Psoas muscle (tissue), 8 donors: ENCODE measurements around the gene BRMS1L. TPM values are rescaled to one million over a fixed set of nuclear protein-coding genes. Genes with fewer than 3 reads are reported as not detected.

ENCODE experiments used
- ATAC-seq, 4 donors: fragments of 200-7000 bp; cut with Tn5 transposase; one replicate each; pipeline ENCODE4 v1.9.1; 2020; ENCODE audit warnings: moderate library complexity in 3 of 4, mild to moderate bottlenecking in 2 of 4
- DNase-seq, 2 donors: peaks; one replicate each; pipeline ENCODE4 v3.0.0-alpha.2; 2020
- H3K27ac ChIP-seq: fragments of 200-600 bp; one replicate; pipeline ENCODE4 v1.8.0; 2022
- H3K27me3 ChIP-seq, 3 donors: fragments of 200-600 bp in 1 of 3; one replicate each; pipeline versions ENCODE4 v1.6.1 to v1.8.0; 2013 to 2022; ENCODE audit warnings: low read length in 2 of 3, mild to moderate bottlenecking in 2 of 3, moderate library complexity in 1 of 3; ENCODE audit not compliant: insufficient read depth in 3 of 3
- H3K36me3 ChIP-seq, 2 donors: fragments of 200-600 bp in 1 of 2; one replicate each; pipeline versions ENCODE4 v1.6.1 to v1.8.0; 2013 to 2022; ENCODE audit warnings: low read depth in 1 of 2, mild to moderate bottlenecking in 1 of 2, moderate library complexity in 1 of 2; ENCODE audit not compliant: insufficient read depth in 1 of 2
- H3K4me1 ChIP-seq: fragments of 200-600 bp; one replicate; pipeline ENCODE4 v1.8.0; 2022
- H3K4me3 ChIP-seq: fragments of 200-600 bp; one replicate; pipeline ENCODE4 v1.8.0; 2022; ENCODE audit warnings: mild to moderate bottlenecking
- H3K9me3 ChIP-seq: fragments of 200-600 bp; one replicate; pipeline ENCODE4 v1.8.0; 2022
- CTCF ChIP-seq: fragments of 200-600 bp; IDR thresholded peaks from one replicate; pipeline ENCODE4 v1.8.0; 2022; ENCODE audit warnings: antibody characterized with exemption
- WGBS, 3 donors: extraction: QIAGEN DNeasy Blood & Tissue Kit; methylation state at CpG; one replicate each; pipeline versions ENCODE4 v1.1.6 to v1.1.7; 2013; 5-methylcytosine and 5-hydroxymethylcytosine counted together
- intact Hi-C, 2 donors: fragments of 100-400 bp; cut with DNase I; formaldehyde crosslinking; loops; one replicate each; pipeline versions ENCODE4 v1.11.0 to v1.14.2; 2022
- polyA plus RNA-seq, 3 donors: library from polyadenylated mRNA; stranded (reverse); fragments of 200-250 nt; gene quantifications; one replicate each; pipeline ENCODE4 v1.2.3, GENCODE V29; 2013
- total RNA-seq, 4 donors: library from RNA; stranded (reverse); fragmentation: NEBNext Ultra II Directional in 2 of 4; extraction: Animal tissue kit (Norgen Biotek cat#: 25700) in 2 of 4; gene quantifications; one replicate each; pipeline versions ENCODE4 v1.2.1 to v1.2.4, GENCODE V29; 2021 to 2023
- donor health status: healthy with polysubstance abuse.
- donor health status: DM: no; HTN: no; CAD: no; lungs with moderate emphysema.
- donor health status: Bipolar disorder and iron deficiency.
- donor health status: healthy.
- donor health status: DM: yes; HTN: yes; CAD: no.
- donor health status: DM: no; HTN: no; CAD: no.
- donor health status: DM: no; HTN: no; CAD: no.
- donor health status: DM: yes; HTN: yes; CAD: no.

BRMS1L gene
- total and polyA plus RNA-seq, 7 donors, result 5.3 to 15.9 (median 9.5) TPM

GRCh38 chr14:35865611-35866324 lies 39.6 kb downstream of the BRMS1L start:
- ATAC-seq, result no peak
- Histone ChIP-seq H3K27ac (no peak overlapping the region), H3K9me3 (no peaks in the 10 kb centered on the region), H3K27me3 (no peaks in the 10 kb centered on the region), H3K4me3 (no peak overlapping the region), H3K4me1 (no peaks in the 10 kb centered on the region), H3K36me3 (peaks cover 2 to 51% of the 10 kb centered on the region in 2 donors)
- intact Hi-C loops, result no loop called here
- 95% methylated on average over 6 of the region's 6 CpGs for WGBS, 3 donors
- no peak for TF ChIP-seq CTCF
- DNase-seq, result no peak

DNA sequence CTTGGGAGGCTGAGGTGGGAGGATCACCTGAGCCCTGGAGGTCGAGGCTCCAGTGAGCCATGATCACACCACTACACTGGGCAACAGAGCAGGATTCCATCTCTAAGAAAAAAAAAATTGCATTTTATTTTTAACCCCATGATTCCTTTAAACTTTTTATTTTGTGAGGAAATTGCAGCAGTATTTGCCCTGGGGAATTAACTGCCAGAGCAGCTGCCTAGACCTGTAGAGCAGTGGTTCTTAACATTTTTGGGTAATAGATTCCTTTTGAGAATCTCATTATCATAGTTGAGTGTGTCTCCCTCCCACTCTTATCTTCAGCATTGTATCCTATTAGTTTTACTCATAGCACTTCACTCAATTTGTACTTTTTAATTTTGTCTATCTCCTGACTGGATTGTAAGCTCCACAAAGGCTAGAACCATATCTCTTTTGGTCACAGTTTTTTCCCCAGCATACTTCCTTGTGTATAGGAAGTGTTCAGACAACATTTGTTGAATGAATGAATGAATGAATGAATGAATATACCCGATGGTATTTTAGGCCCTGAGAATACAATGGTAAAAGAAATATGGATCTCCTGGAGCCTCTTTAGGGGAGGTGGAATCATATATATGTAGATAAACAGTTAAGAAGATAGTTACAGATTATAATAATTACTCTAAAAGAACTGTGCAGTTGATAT lies 40.6 kb downstream of the BRMS1L start:
- DNase-seq, result no peak
- 73 to 85% (median 75%) methylated on average over 2 of the region's 2 CpGs for WGBS, 3 donors
- H3K27me3 ChIP-seq, result no peaks in the 10 kb centered on the region
- intact Hi-C loops, result no loop called here
- H3K27ac ChIP-seq, result no peak overlapping the region
- no peak overlapping the region for H3K4me3 ChIP-seq
- ATAC-seq, result no peak
- peaks cover 2 to 51% of the 10 kb centered on the region in 2 donors for H3K36me3 ChIP-seq
- H3K4me1 ChIP-seq, result no peaks in the 10 kb centered on the region
- no peaks in the 10 kb centered on the region for H3K9me3 ChIP-seq
- TF ChIP-seq CTCF, result no peak

DNA sequence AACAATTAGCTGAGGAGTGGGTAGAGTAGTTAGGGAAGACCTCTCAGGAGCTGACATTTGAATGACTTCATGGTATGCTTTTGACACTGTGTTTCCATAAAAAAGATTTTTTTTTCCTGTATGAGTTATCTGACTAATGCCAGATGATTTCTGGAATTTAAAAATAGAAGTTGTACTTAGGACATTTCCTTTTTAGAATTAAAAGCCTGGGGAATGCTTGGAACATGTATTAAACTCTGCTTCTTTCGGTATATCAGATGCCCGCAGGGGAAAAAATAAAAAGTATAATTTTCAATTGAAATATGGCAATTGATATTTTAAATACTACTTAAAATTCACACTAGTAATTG lies 41.1 kb downstream of the BRMS1L start:
- Histone ChIP-seq H3K4me1 (no peaks in the 10 kb centered on the region), H3K4me3 (no peak overlapping the region), H3K36me3 (peaks cover 2 to 51% of the 10 kb centered on the region in 2 donors), H3K9me3 (no peaks in the 10 kb centered on the region), H3K27ac (no peak overlapping the region), H3K27me3 (no peaks in the 10 kb centered on the region)
- TF ChIP-seq CTCF, result no peak
- ATAC-seq (no peak), DNase-seq (no peak)
- 67 to 82% (median 75%) methylated on average over 2 of the region's 2 CpGs for WGBS, 3 donors
- intact Hi-C loops, result no loop called here

- intact Hi-C loops, result no loop called here
- Histone ChIP-seq H3K27me3 (no peaks in the 10 kb centered on the region), H3K27ac (no peak overlapping the region), H3K4me3 (no peak overlapping the region), H3K4me1 (peaks cover 10% of the 10 kb centered on the region), H3K9me3 (no peaks in the 10 kb centered on the region), H3K36me3 (peaks cover 0 to 12% of the 10 kb centered on the region in 2 donors)
- no peak for TF ChIP-seq CTCF
- DNase-seq (no peak), ATAC-seq (no peak)
- 47 to 52% (median 50%) methylated on average over 2 of the region's 2 CpGs for WGBS, 3 donors
Measured at GRCh38 chr14:35875296-35875695, 49.2 kb downstream of the BRMS1L start.
